HCEC 1CT (cell line): ENCODE measurements around the gene SLCO2A1.

Experiments
- DNase-seq: peaks from one replicate; pipeline ENCODE4 v3.0.0-alpha.2; 2017

SLCO2A1 gene

DNA sequence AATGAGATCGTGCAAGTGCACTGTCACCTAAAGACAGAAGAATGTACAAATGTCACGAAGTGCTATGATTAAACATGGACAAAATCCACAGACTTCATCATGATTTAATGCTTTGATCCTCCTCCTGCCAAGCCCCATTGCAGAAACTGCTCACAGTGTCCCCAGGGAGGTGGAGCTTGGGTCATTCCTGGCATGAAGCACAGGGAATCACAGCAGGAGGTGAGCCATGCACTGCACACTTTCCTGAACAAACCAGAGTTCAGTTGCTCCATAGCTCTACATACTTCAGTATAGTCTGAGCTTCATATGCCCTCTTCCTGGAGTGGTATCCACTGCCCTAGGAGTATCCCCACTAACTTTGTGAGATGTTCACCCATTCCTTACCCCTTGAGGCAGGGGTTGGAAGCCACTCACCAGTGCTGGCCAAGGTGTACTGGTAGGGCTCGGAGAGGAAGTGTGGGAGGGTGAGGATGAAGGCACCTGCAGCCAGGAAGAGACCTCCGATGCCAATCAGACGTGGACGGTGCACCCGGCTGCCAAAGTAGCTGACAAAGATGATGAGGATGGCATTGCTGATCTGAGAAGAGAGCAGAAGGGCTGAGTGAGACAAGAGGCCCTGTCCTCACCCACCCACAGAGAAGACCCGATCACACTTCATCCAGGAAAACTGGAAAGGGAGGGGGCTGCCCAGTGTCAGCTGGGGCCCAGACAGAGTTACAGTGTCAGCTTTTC is 56.3 kb downstream of the SLCO2A1 start:
- no peak for DNase-seq

DNA sequence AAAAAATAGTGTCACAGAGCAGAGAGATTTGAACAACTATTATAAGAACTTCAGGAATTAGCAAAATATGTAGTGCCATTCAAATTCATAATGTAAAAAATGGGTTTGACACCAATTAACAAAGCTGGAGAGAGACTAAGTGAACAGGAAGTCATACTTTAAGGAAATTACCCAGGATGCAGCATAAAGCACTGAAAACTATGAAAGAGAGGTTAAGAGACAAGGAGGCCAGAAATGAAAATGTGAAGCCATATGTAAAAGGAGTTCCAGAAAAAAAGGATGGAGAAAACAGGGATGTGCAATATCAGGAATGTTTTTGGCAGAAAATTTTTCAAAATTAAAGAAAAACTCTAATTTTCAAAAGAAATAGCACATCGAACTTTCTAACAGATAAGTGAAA is 57.6 kb downstream of the SLCO2A1 start:
- DNase-seq = no peak

GRCh38 chr3:133970916-133971315 is 58.8 kb downstream of the SLCO2A1 start:
- no peak for DNase-seq

- DNase-seq = no peak
These were observed 59.4 kb downstream of the SLCO2A1 start for GRCh38 chr3:133970339-133970738.

DNA sequence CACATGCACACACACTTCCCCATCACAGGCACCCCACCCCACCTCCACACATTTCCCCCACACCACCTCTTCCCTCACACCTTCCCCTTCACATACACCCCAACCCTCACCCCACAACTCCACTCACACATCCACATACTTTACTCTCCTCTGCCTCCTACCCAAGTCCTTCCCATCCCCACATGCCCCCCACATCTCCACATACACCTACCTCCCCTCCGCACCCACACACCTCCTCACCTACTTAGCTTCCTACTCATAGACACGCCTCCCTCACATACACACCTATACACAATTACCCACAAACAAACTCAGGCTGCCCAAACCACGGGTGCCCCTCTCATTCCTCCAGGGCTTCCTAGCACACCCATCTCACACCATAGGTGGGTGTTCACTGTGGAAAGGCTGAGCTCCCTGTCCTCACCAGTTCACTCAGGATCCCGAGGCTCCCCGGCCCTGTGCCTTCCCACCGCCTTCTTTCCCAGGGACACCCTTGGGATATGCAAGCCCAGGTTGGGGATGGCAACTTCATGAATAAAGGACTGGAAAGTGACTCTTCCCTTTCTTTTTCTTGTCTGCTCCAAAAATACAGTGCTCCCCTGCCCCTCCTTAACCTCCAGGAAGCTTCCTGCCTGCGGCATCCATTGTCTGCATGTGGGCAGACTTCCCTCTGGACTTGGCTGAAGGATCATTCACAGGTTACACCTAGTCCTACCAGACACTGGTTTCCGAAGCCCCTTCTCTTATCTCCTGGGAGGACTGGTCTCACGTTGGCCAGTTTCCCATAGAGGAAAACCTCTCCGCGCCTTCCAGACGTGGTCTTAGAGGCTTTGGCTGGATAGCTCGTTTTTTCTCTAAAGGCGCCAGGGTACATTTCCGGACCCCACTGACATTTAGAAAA is 61.5 kb downstream of the SLCO2A1 start:
- no peak for DNase-seq

- no peak for DNase-seq
These were observed 62.8 kb downstream of the SLCO2A1 start for GRCh38 chr3:133966954-133967353.

GRCh38 chr3:133965906-133966305 is 63.8 kb downstream of the SLCO2A1 start:
- no peak for DNase-seq

DNA sequence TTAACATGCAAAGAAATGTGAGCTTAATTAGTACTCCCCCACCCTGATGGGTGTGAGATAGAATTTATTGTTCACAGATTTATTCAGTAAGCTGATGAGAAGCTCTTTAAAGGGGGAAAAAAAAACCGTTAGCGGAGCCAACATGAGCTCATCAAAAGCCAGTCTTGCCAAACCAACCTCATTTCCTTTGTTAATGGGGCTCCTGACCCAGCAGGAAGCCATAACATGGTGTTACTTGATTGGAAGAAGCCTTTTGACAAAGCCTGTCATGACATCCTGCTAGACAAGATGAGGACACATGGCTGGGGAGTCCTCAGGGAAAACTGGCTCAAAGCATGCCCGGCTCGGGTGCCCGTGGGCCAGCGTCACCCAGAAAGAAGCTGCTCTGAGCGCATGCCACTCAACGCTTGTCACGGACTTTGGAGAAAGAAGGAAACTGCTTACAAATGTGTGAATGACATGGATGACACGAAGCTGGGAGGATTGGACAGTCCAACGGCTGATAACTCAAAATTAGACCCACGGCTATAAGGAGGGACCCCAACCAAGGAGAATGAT is 64.6 kb downstream of the SLCO2A1 start:
- no peak for DNase-seq

- no peak for DNase-seq
These were observed 65.2 kb downstream of the SLCO2A1 start for GRCh38 chr3:133964547-133964946.

- DNase-seq = no peak
These were observed 65.9 kb downstream of the SLCO2A1 start for GRCh38 chr3:133963657-133964396.

DNA sequence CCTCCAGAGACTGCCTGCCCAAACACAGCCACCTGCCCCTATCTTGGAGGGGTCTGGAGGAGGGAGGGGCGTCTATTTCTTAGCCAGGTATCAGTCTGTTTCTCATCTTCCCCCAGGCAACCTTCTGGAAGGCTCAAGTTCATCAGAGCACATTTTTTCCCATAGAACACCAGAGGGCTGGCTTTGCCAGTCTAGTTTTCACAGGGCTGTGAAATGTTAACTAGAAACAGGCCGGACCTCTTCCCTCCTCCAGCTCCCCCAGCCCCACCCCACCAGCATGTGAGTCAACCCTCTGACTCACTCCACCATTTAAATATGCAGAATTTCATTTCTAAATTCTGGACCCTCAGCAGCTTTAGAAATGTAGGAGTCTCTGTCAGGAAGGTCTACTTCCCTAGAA is 66.9 kb downstream of the SLCO2A1 start:
- DNase-seq = no peak

GRCh38 chr3:133958071-133958805 is 71.5 kb downstream of the SLCO2A1 start:
- no peak for DNase-seq

- DNase-seq = no peak
These were observed 72.7 kb downstream of the SLCO2A1 start for GRCh38 chr3:133956982-133957381.

GRCh38 chr3:133956353-133956752 is 73.4 kb downstream of the SLCO2A1 start:
- no peak for DNase-seq

DNA sequence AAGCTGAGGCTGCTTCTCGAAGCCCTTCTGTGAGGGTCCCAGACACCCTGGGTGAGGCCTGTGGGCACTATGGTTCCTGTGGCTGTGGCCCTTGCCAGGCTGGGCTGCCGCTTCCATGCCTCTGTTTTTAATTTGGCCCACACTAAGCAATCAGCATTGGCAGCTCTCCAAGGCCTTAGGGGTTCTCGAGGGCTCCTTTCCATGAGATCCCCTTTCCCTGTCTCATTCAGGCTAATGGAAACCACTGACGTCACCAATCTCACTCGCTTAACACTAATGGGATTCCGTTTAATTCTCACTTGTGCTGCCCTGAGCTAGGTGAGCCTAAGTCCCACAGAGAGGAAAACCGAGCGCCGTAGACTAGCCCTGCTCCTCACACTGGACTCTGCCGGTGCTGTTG is 73.8 kb downstream of the SLCO2A1 start:
- no peak for DNase-seq

GRCh38 chr3:133954717-133955360 is 74.9 kb downstream of the SLCO2A1 start:
- DNase-seq = no peak

- DNase-seq = no peak
These were observed 76.4 kb downstream of the SLCO2A1 start for GRCh38 chr3:133953297-133953696.

DNA sequence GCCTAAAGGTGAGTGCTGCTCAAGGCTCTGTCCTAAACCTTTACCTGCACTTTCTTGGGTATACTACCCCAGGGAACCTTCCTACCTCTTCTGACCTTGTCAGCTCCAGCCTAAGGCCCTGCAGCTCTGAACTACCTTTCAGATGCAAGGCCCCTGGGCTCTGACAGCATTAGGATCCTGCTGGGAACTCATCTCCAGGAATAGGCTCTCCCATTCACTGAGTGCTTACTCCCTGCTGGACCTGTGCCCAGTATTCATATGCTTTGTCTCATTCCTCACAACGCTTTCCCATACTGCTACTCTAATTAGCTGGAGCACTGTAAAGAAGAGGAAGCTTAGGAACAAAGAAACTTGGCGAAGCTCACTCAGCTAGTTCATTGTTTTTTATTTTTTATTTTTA is 80.3 kb downstream of the SLCO2A1 start:
- no peak for DNase-seq

DNA sequence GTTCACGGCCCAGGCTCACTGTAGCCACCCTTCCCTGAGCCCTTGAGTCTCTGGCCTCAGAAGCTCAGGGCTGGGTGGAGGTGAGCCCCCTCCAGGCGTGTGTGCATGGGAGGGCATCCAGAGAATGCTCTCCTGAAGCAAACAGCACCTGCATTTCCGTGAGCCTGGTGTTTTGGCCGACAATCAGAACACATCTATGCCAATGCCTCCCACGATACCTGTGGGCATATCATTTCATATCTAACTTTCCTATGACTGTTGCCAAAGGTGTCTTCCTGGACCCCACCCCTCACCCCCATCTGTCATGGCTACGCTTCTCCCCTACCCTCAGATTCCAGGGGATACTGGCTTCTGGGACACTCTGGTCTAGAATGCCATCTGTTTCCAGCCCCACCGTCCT is 80.7 kb downstream of the SLCO2A1 start:
- DNase-seq = no peak

- DNase-seq = no peak
These were observed 81.5 kb downstream of the SLCO2A1 start for GRCh38 chr3:133948131-133948810.

DNA sequence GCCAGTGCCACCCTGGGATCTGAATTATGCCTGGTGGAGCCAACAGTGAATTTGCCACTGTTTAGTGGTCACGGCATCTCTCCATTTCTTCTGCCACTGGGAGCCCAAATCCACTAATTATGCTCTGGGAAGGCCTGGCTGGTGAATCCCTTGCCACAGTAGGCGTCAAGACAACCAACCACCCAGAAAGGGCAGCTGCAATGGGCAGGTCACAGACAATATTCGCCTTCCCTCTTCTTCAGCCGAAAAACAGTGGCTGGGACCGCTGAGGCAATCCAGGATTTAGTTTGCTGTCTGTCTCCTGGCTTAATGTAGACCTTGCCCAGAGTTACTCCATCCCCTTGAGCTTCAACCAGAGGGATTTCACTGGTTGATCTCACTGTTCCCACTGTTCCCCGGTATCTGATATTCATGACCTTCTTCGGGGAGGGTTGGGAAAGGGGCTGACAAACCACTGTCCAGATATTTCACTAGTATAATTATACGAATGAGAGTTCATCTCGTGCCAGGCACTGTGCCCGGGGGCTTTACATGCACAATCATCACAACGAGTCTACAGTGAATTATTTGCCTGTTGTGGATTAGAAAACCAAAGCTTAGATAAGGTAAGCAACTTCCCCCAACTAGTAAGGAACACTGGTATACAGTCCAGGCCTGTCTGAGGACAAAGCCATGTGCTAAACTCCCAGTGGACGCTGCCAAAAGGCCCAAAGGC is 84.2 kb downstream of the SLCO2A1 start:
- no peak for DNase-seq
